ENCODE measurements around the gene FTL. TPM values are rescaled to one million over a fixed set of nuclear protein-coding genes. Genes with fewer than 3 reads are reported as not detected.

FTL gene
- total RNA-seq, 3 donors from 2014 or later, result 1,659 to 1,792 (median 1,691) TPM

GRCh38 chr19:48955308-48955958 is 9.7 kb upstream of the FTL start:
- intact Hi-C loops (cut with DNase I, micrococcal nuclease), result no loop called here
- DNase-seq, result peak in 2 of 3 donors; percentile 23 to 47
- TF ChIP-seq CTCF (IDR thresholded peaks at IDR 0.05), result no peak
- no peaks in the 10 kb centered on the region for H3K9me3 ChIP-seq
- peak overlapping the region; percentile 81 for H3K4me3 ChIP-seq
- no peaks in the 10 kb centered on the region for H3K36me3 ChIP-seq (ENCODE audit: low read depth)
- no peak for ATAC-seq
- peaks cover 18% of the 10 kb centered on the region for H3K4me1 ChIP-seq (ENCODE audit: low read depth)

- TF ChIP-seq CTCF (IDR thresholded peaks at IDR 0.05), result no peak
- DNase-seq (no peak), ATAC-seq (no peak)
- intact Hi-C loops (cut with DNase I, micrococcal nuclease), result no loop called here
- no peaks in the 10 kb centered on the region for H3K9me3 ChIP-seq
- no peak overlapping the region for H3K4me3 ChIP-seq
- H3K36me3 ChIP-seq (ENCODE audit: low read depth), result no peaks in the 10 kb centered on the region
- H3K4me1 ChIP-seq (ENCODE audit: low read depth), result peaks cover 35% of the 10 kb centered on the region
Measured at GRCh38 chr19:48958006-48958405, 7.1 kb upstream of the FTL start.

- ATAC-seq, result no peak
- no peak for DNase-seq
- no peak for TF ChIP-seq CTCF (IDR thresholded peaks at IDR 0.05)
Measured at GRCh38 chr19:48959341-48960239, 5.5 kb upstream of the FTL start.

GRCh38 chr19:48961051-48961649 is 4.0 kb upstream of the FTL start:
- H3K4me3 ChIP-seq, result no peak overlapping the region
- ATAC-seq (no peak), DNase-seq (peak; percentile 43 to 62 (median 59))
- H3K36me3 ChIP-seq (ENCODE audit: low read depth), result no peaks in the 10 kb centered on the region
- TF ChIP-seq CTCF (IDR thresholded peaks at IDR 0.05), result no peak
- intact Hi-C loops (cut with DNase I, micrococcal nuclease), result loop anchor here in 1 of 2 donors (10.0 kb wide), 1 partner anchor 86 kb away; the partner anchor contains the start of gene PPP1R15A
- H3K9me3 ChIP-seq, result no peaks in the 10 kb centered on the region
- H3K4me1 ChIP-seq (ENCODE audit: low read depth), result peaks cover 38% of the 10 kb centered on the region

More at GRCh38 chr19:48959341-48960239, 5.5 kb upstream of the FTL start:
- intact Hi-C loops (cut with DNase I, micrococcal nuclease), result loop anchor here in 1 of 2 donors (10.0 kb wide), 1 partner anchor 85 kb away; the partner anchor contains the start of gene PPP1R15A
- Histone ChIP-seq H3K4me1 (ENCODE audit: low read depth) (peaks cover 42% of the 10 kb centered on the region), H3K36me3 (ENCODE audit: low read depth) (no peaks in the 10 kb centered on the region), H3K4me3 (no peak overlapping the region), H3K9me3 (no peaks in the 10 kb centered on the region)

- H3K4me3 ChIP-seq, result no peak overlapping the region
- H3K4me1 ChIP-seq (ENCODE audit: low read depth), result peaks cover 41% of the 10 kb centered on the region
- no peaks in the 10 kb centered on the region for H3K9me3 ChIP-seq
- intact Hi-C loops (cut with DNase I, micrococcal nuclease), result loop anchor here in 1 of 2 donors (10.0 kb wide), 1 partner anchor 87 kb away; the partner anchor contains the start of gene PPP1R15A
- no peaks in the 10 kb centered on the region for H3K36me3 ChIP-seq (ENCODE audit: low read depth)
- ATAC-seq (no peak), DNase-seq (peak; percentile 28 to 62 (median 56))
- TF ChIP-seq CTCF (IDR thresholded peaks at IDR 0.05), result no peak
Measured at GRCh38 chr19:48961673-48962028, 3.5 kb upstream of the FTL start.

All from mucosa of descending colon (tissue), 3 donors.